ENCODE data around the gene EVC2. TPM values are rescaled to one million over a fixed set of nuclear protein-coding genes. Genes with fewer than 3 reads are reported as not detected.

EVC2 gene
- total and polyA plus RNA-seq, 2 of the 4 experiments (the other 2 are of a cell fraction) = 2.7 to 5.9 TPM

GRCh38 chr4:5706486-5707290 is 1.7 kb downstream of the EVC2 start (continued):
- TF ChIP-seq CEBPB (IDR thresholded peaks at IDR 0.05; ENCODE audit: low read depth, low read length) (no peak), MXI1 (IDR thresholded peaks at IDR 0.05; ENCODE audit: borderline replicate concordance, low read depth, low read length) (no peak)

- H4K5ac ChIP-seq (ENCODE audit: low read depth, low read length) = no peak overlapping the region
- H3K18ac ChIP-seq (ENCODE audit: low read depth, low read length) = no peak overlapping the region
- H4K20me1 ChIP-seq (ENCODE audit: insufficient read depth, low read length) = peaks cover 4% of the 10 kb centered on the region; the same call in 1 of the 2 replicates
- no TSS peak for BruUV-seq (replicated peaks)
- H2AK9ac ChIP-seq (replicated peaks; ENCODE audit: low read depth, low read length, poor library complexity) = no peak overlapping the region
- H2BK20ac ChIP-seq (ENCODE audit: low read depth, low read length) = no peak overlapping the region
- no peak overlapping the region for H3K27ac ChIP-seq (ENCODE audit: insufficient read depth, low read length)
- ChIA-PET POLR2A (ENCODE audit: unreplicated experiment) (no interaction called here), CTCF (interaction anchor here (0.6 kb wide), 1 partner anchor 72 kb away, joined by 4 read pairs; no protein-coding TSS in a partner anchor)
- H3K79me1 ChIP-seq (ENCODE audit: low read depth in 1 of 2, low read length in 2 of 2) = peaks cover 24 to 63% of the 10 kb centered on the region in 2 experiments
- H3K27me3 ChIP-seq (ENCODE audit: control insufficient read depth, insufficient read depth, low read length) = no peaks in the 10 kb centered on the region
- no peak overlapping the region for H2BK120ac ChIP-seq (ENCODE audit: low read depth, low read length)
- DNase-seq (no peak), ATAC-seq (ENCODE audit: low read depth) (no peak)
- H2BK15ac ChIP-seq (ENCODE audit: low read depth, low read length) = no peak overlapping the region
- H2AK5ac ChIP-seq (ENCODE audit: low read depth, low read length) = peak overlapping the region; percentile 26; the same call in 1 of the 2 replicates
- TF ChIP-seq MAFK (IDR thresholded peaks at IDR 0.05; ENCODE audit: low read depth, low read length) (no peak), MXI1 (IDR thresholded peaks at IDR 0.05; ENCODE audit: borderline replicate concordance, low read depth, low read length) (no peak), CEBPB (IDR thresholded peaks at IDR 0.05; ENCODE audit: low read depth, low read length) (no peak), CTCF (conservative IDR thresholded peaks at IDR 0.05; ENCODE audit: low read depth, low read length) (no peak), NFE2L2 (IDR thresholded peaks at IDR 0.05; ENCODE audit: low read depth, low read length) (no peak), CHD1 (IDR thresholded peaks at IDR 0.05; ENCODE audit: low read depth, low read length) (no peak), MAZ (IDR thresholded peaks at IDR 0.05; ENCODE audit: borderline replicate concordance, low read depth, low read length) (no peak)
- no peak overlapping the region for H3K4ac ChIP-seq (ENCODE audit: low read depth, low read length)
- no peak overlapping the region for H2AFZ ChIP-seq (replicated peaks; ENCODE audit: low read length, poor library complexity)
- H3K4me2 ChIP-seq (ENCODE audit: low read depth, low read length) = no peak overlapping the region
- H3K23ac ChIP-seq (ENCODE audit: low read depth, low read length) = no peak overlapping the region
- no peaks in the 10 kb centered on the region for H3K9me3 ChIP-seq (ENCODE audit: control insufficient read depth, insufficient read depth, low read length)
- intact Hi-C loops (cut with micrococcal nuclease) = loop anchor here (5.0 kb wide), 3 partner anchors 182 to 668 kb away; partner anchors contain the start of gene STK32B
- in situ Hi-C loops (cut with MboI; ENCODE audit: low sequenced_read_pairs) = no loop called here
- no peak overlapping the region for H2BK5ac ChIP-seq (ENCODE audit: low read depth, low read length, poor library complexity, severe bottlenecking)
- H4K91ac ChIP-seq (ENCODE audit: insufficient read depth, low read depth, low read length) = no peak overlapping the region
- no peak overlapping the region for H3K14ac ChIP-seq (replicated peaks; ENCODE audit: low read depth, low read length)
- peaks cover 13% of the 10 kb centered on the region for H3K36me3 ChIP-seq (ENCODE audit: control insufficient read depth, insufficient read depth, low read length)
- H3K4me1 ChIP-seq (ENCODE audit: control insufficient read depth, insufficient read depth, low read length) = peaks cover 26% of the 10 kb centered on the region
- H4K8ac ChIP-seq (ENCODE audit: low read depth in 2 of 2, low read length in 2 of 2) = no peak overlapping the region
- H3K56ac ChIP-seq (ENCODE audit: extremely low read depth, insufficient read depth, low read length) = no peak overlapping the region
- 100% methylated on average over 1 of the region's 5 CpGs; no CpG with 5 or more reads in 1 of the 2 experiments for WGBS, 2 experiments (ENCODE audit: extremely low coverage in 2 of 2, insufficient read length in 1 of 2)
- no peak overlapping the region for H3K4me3 ChIP-seq (ENCODE audit: insufficient read depth, low read depth, low read length)
- peaks cover 28% of the 10 kb centered on the region for H3K9me1 ChIP-seq (ENCODE audit: insufficient read depth, low read length)
- dilution Hi-C loops (cut with HindIII; ENCODE audit: low sequenced_read_pairs, unreplicated experiment) = no loop called here
- H3K9ac ChIP-seq (ENCODE audit: low read depth, low read length) = no peak overlapping the region
Measured at GRCh38 chr4:5705647-5706320, 2.6 kb downstream of the EVC2 start.

All from IMR-90 (cell line).